Stimulated activated CD8-positive, alpha-beta memory T cell treated with anti-CD3 and anti-CD28 coated beads, Interleukin-12 subunit alpha, Interleukin-12 subunit beta, amount 100 ng/mL, for 4 hours (primary cell): ENCODE results near the gene PPY.
"Not testable (repeated sequence)": the region's sequence is repeated elsewhere in the genome, so short reads cannot be mapped to it uniquely, and the experiment has no call there.

Experiments
- DNase-seq: peaks from one replicate; pipeline ENCODE4 v3.0.0-alpha.2; 2020; ENCODE audit warnings: low read depth

Gene PPY

GRCh38 chr17:43962479-43962878 lies 20.2 kb upstream of the PPY start:
- no peak for DNase-seq

- DNase-seq: no peak
Measured at GRCh38 chr17:43961954-43962353, 19.7 kb upstream of the PPY start.

DNA sequence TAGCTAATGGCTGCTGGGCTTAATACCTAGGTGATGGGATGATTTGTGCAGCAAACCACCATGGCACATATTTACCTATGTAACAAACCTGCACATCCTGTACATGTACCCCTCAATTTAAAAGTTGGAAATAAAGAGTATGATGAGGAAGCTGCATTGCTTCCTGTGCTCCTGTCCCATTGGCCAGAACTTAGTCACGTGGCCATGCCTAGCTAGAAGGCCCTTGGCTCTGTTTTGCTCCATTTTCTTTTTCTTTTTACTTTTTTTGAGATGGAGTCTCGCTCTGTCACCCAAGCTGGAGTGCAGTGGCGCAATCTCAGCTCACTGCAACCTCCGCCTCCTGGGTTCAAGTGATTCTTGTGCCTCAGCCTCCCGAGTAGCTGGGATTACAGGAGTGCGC lies 19.0 kb upstream of the PPY start:
- DNase-seq: not testable (repeated sequence)

- DNase-seq: no peak
Measured at GRCh38 chr17:43958748-43959352, 16.6 kb upstream of the PPY start.

- DNase-seq: no peak
Measured at GRCh38 chr17:43956222-43956621, 13.9 kb upstream of the PPY start.

DNA sequence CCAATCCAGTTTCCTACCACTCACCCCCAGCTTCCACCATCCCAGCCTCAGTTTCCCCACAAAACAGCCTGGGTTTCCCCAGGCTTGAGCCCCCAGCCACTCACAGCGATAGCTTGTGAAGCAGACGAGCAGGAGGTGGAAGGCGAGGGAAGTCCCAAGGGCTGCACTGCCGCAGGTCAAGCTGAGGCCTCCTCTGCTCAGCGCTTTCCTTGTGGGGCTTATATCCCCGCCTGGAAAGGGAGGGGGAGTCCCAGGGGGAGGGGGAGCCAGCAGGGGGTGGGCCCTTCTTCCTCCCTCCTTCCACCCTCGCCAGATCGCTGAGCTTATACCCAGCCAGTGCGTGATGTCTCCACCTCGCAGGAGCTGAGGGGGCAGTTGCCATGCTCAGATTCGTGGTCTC lies 11.5 kb upstream of the PPY start, which contains the start of gene PYY:
Gene PYY, minus strand, starts transcription at position 195 of the 400 bp plus-strand sequence. CDS start 457 bp downstream, outside the sequence.
- DNase-seq: no peak

DNA sequence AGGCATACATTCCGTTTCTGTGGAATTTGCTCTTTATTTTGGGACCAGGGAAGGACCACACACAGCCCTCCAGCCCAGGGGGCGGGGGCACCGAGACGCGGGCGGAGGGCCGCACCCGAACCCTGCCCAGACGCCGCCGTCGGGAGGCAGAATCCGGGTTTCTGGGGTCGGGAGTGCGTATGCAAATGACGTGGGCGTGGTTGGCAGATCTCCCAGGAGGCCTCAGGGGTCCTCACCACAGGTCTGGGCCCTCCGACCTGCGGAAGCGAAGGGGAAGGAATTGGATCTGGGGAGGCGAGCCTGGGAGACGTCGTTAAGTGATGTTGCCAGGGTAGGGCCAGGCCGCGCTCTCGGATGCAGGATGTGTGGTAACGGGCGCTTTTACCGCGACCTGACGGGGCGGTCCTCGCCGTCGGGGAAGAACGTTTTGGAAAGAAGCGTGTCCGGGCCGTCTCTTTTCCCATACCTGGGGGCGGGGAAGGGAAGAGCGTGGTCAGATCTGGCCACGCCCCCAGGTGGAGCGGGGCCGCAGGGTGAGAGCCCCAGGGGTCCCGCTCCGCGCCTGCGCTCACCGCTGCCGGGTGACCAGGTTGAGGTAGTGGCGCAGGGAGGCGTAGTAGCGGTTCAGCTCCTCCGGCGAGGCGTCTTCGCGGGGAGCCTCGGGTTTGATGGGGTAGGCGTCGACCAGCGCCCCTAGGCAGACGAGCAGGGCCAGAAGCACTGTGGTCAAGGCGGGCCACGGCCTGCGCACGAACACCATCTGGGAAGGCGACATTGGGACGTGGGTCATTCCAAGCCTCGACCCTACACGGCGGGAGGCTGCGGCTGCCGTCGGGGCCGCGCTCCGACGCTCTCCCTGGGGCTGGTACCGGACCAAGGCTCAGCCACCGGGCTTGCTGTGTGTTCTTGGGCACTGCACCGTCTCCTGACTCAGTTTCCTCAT lies 10.7 kb upstream of the PPY start:
- DNase-seq: no peak

DNA sequence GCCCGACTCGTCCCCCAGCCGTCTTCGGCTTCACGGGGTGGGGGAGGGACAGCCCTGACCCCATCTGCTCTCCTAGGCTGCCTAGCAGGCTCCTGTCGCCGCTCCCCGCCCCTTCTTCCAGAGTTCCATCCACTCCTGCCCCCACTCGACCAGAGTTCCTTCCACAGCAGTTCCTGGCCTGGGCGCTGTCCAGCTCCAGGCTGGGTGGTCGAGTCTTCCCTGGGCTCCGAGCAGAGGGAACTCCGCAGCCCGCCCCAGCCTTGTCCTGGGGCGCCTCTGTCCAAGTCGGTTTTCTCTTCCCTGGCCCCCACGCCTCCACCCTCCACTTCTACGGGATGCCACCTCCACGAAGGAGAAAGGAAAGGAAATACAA lies 10.1 kb upstream of the PPY start:
- DNase-seq: no peak

GRCh38 chr17:43951750-43952149 lies 9.5 kb upstream of the PPY start:
- DNase-seq: no peak

DNA sequence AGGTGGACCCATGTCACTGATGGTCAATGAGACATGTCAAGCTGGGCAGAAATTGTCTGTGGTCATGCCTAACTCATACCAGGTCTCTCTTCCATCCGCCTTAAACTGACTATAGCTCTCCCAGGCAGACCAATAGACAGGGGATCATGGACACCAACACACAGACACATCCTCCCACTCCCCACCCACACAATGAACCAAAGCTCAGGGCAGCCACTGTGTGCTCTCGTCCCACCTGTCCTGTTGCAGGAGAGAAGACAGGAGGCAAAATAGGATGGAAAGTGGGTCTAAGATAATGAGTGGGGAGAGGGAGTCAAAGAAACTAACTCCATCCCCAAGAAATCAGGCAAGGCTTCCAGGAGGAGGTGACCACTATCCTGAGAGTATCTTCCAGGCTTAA lies 8.3 kb upstream of the PPY start:
- no peak for DNase-seq

GRCh38 chr17:43949781-43950180 lies 7.5 kb upstream of the PPY start:
- no peak for DNase-seq

DNA sequence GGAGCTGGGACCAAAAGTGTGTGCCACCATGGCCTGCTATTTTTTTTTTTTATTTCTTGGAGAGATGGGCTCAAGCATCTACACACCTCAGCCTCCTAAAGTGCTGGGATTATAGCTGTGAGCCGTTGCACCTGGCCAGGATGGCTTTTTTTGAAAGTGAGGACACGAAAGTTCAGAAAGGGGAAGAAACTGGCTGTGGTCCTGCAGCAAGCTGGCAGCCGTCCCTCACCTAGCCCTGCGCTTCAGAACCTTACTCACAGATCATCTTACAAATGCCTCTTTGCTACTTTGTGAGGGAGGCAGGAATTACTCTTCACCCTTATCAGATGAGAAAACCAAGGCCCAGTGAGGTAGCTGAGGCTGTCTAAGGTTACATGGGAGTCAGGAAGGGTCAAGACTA lies 4.5 kb upstream of the PPY start:
- DNase-seq: no peak

GRCh38 chr17:43945074-43945829 lies 3.0 kb upstream of the PPY start:
- no peak for DNase-seq

DNA sequence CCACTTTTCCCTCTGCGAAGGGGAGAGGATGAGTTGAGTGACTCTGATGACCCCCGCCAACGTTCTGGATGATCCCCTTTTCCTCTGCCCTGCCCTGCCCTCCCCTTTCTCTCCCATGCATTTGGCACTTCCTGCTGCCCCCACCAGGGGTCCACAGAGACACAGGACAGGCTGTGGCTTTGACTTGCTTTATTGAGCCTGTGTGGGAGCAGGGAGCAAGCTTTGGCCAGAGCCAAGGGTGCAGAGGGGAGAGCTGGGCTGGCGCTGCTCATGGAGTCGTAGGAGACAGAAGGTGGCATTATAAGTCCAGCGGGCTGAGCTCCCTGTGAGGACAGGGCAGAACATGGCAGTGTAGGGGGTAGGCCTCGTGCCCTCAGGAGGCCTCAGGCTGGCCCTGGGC lies 1.6 kb downstream of the PPY start:
- no peak for DNase-seq

GRCh38 chr17:43939886-43940285 lies 2.4 kb downstream of the PPY start:
- no peak for DNase-seq

GRCh38 chr17:43939452-43939851 lies 2.8 kb downstream of the PPY start:
- not testable (repeated sequence) for DNase-seq

DNA sequence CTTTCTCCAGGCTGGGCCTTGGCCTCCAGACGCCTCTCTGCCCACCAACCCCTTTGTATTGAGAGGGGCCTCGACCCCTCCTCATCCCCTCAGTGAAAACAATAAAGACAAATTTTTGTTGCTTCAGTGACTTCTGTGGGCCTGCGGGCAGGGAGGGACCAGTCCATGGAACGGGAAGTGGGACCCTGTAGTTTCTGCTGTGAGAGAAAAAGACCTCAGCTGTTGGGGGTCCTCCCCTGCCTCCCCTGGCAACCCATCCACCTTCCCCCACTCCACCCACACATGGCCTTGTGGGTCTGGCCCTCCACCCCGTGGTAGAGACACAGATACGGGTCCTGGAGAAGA lies 3.5 kb downstream of the PPY start:
- DNase-seq: no peak

DNA sequence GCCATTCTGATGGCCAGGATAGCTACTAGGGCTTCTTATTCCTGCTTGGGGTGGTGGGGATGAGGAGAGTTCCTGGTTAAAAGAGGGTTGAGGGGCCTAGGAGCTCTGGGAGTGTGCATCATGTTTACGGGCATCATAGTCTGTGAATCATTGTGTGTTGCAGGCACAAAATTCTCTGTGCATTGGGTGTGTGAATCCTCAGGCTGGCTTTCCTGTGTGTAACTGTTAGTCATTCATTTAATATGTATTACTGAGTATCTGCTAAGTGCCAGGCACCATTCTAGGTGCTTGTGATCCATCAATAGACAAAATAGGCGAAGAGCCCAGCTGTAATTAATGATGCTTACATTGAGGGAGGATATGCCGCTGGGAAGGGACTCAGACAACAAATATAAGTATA lies 5.8 kb downstream of the PPY start:
- no peak for DNase-seq

DNA sequence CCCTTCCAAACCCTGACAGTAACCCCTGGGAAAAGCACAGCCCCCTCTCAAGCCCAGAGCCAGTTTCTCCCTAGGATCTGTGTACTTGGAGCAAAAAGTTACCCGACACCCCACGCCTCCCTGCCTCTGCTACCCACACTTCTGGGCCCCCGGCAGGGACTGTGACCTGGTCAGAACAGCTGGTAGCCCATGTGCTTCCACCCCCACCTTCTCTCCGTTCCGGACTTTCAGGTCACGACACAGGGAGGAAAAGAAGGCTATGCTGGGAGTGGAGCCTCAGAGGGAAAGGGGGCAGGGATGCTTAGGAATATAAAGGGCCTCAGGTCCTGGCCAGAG lies 6.4 kb downstream of the PPY start:
- no peak for DNase-seq

GRCh38 chr17:43935204-43935925 lies 6.9 kb downstream of the PPY start:
- no peak for DNase-seq

- no peak for DNase-seq
Measured at GRCh38 chr17:43932923-43933322, 9.4 kb downstream of the PPY start.

DNA sequence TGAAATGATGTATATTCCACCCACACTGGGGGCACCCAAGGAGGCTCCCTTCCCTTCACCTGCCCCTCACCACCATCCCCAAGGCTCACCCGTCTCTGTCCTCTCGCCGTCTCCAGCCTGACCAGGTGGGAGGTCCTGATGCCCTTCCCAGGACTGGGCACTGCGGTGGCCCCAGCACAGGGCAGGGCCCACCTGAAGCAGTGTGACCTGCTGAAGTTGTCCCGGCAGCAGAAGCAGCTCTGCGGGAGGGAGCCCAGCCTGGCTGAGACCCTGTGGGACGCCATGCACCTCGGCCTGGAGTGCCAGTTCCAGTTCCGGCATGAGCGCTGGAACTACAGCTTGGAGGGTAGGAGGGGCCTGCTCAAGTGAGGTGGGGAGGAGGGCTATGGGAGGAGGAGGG lies 9.9 kb downstream of the PPY start:
- DNase-seq: no peak
